ENCODE results near the gene MPI.
"Not testable (repeated sequence)": the region's sequence is repeated elsewhere in the genome, so short reads cannot be mapped to it uniquely, and the experiment has no call there.

MPI gene

GRCh38 chr15:74891469-74891868 lies 1.6 kb downstream of the MPI start:
- DNase-seq (ENCODE audit: low read depth), result no peak

GRCh38 chr15:74892313-74892712 lies 2.5 kb downstream of the MPI start:
- no peak for DNase-seq (ENCODE audit: low read depth)

GRCh38 chr15:74892931-74893330 lies 3.1 kb downstream of the MPI start:
- no peak for DNase-seq (ENCODE audit: low read depth)

- no peak for DNase-seq (ENCODE audit: low read depth)
Measured at GRCh38 chr15:74893627-74894026, 3.8 kb downstream of the MPI start.

- DNase-seq (ENCODE audit: low read depth), result not testable (repeated sequence)
Measured at GRCh38 chr15:74894383-74894782, 4.5 kb downstream of the MPI start.

- no peak for DNase-seq (ENCODE audit: low read depth)
Measured at GRCh38 chr15:74895830-74896229, 6.0 kb downstream of the MPI start.

GRCh38 chr15:74896316-74896715 lies 6.5 kb downstream of the MPI start:
- DNase-seq (ENCODE audit: low read depth), result no peak

- no peak for DNase-seq (ENCODE audit: low read depth)
Measured at GRCh38 chr15:74897300-74897701, 7.5 kb downstream of the MPI start.

- peak; percentile 19 for DNase-seq (ENCODE audit: low read depth)
Measured at GRCh38 chr15:74901612-74902063, 11.8 kb downstream of the MPI start.

- no peak for DNase-seq (ENCODE audit: low read depth)
Measured at GRCh38 chr15:74902295-74903075, 12.6 kb downstream of the MPI start.

- DNase-seq (ENCODE audit: low read depth), result no peak
Measured at GRCh38 chr15:74903676-74904075, 13.8 kb downstream of the MPI start.

GRCh38 chr15:74904190-74904805 lies 14.5 kb downstream of the MPI start:
- no peak for DNase-seq (ENCODE audit: low read depth)

- no peak for DNase-seq (ENCODE audit: low read depth)
Measured at GRCh38 chr15:74906067-74906449, 16.2 kb downstream of the MPI start.

- peak; percentile 67 for DNase-seq (ENCODE audit: low read depth)
Measured at GRCh38 chr15:74906450-74907162, 16.8 kb downstream of the MPI start, which contains the start of gene FAM219B. Gene FAM219B, minus strand, starts transcription at chr15:74906851. Its CDS starts 51 bp downstream, at chr15:74906800.

- no peak for DNase-seq (ENCODE audit: low read depth)
Measured at GRCh38 chr15:74907163-74907870, 17.5 kb downstream of the MPI start.

- DNase-seq (ENCODE audit: low read depth), result no peak
Measured at GRCh38 chr15:74908635-74909034, 18.8 kb downstream of the MPI start.

GRCh38 chr15:74913041-74913440 lies 23.2 kb downstream of the MPI start:
- no peak for DNase-seq (ENCODE audit: low read depth)

GRCh38 chr15:74913799-74914198 lies 24.0 kb downstream of the MPI start:
- not testable (repeated sequence) for DNase-seq (ENCODE audit: low read depth)

GRCh38 chr15:74917676-74918075 lies 27.8 kb downstream of the MPI start:
- no peak for DNase-seq (ENCODE audit: low read depth)

GRCh38 chr15:74920456-74920855 lies 30.6 kb downstream of the MPI start:
- DNase-seq (ENCODE audit: low read depth), result no peak

GRCh38 chr15:74924525-74924924 lies 34.7 kb downstream of the MPI start:
- DNase-seq (ENCODE audit: low read depth), result no peak

GRCh38 chr15:74928771-74929198 lies 38.9 kb downstream of the MPI start:
- no peak for DNase-seq (ENCODE audit: low read depth)
